Epidermal melanocyte (primary cell): ENCODE results near the gene TBX15.

Experiments
- DNase-seq: peaks from one replicate; pipeline ENCODE4 v3.0.0; 2011; ENCODE audit warnings: low spot score; ENCODE audit not compliant: insufficient read length

The TBX15 gene

GRCh38 chr1:118985640-118986554 is 2.2 kb downstream of the TBX15 start:
- DNase-seq, result no peak

GRCh38 chr1:118984722-118985639 is 3.2 kb downstream of the TBX15 start:
- DNase-seq, result no peak

GRCh38 chr1:118984086-118984721 is 3.9 kb downstream of the TBX15 start:
- no peak for DNase-seq

- no peak for DNase-seq
These were observed 4.5 kb downstream of the TBX15 start for GRCh38 chr1:118983558-118984041.

GRCh38 chr1:118982821-118983557 is 5.2 kb downstream of the TBX15 start:
- DNase-seq, result no peak

- no peak for DNase-seq
These were observed 5.9 kb downstream of the TBX15 start for GRCh38 chr1:118982266-118982665.

GRCh38 chr1:118981436-118981835 is 6.7 kb downstream of the TBX15 start:
- no peak for DNase-seq

GRCh38 chr1:118979754-118980575 is 8.2 kb downstream of the TBX15 start:
- no peak for DNase-seq

GRCh38 chr1:118978914-118979701 is 9.0 kb downstream of the TBX15 start:
- no peak for DNase-seq

- DNase-seq, result no peak
These were observed 10.5 kb downstream of the TBX15 start for GRCh38 chr1:118977600-118977999.

- DNase-seq, result no peak
These were observed 13.5 kb downstream of the TBX15 start for GRCh38 chr1:118974661-118975060.

- DNase-seq, result no peak
These were observed 14.5 kb downstream of the TBX15 start for GRCh38 chr1:118973531-118974137.

GRCh38 chr1:118973032-118973431 is 15.1 kb downstream of the TBX15 start:
- no peak for DNase-seq

GRCh38 chr1:118970451-118970850 is 17.7 kb downstream of the TBX15 start:
- DNase-seq, result no peak

- DNase-seq, result no peak
These were observed 24.4 kb downstream of the TBX15 start for GRCh38 chr1:118963456-118964430.

GRCh38 chr1:118963138-118963455 is 25.0 kb downstream of the TBX15 start:
- no peak for DNase-seq

- DNase-seq, result no peak
These were observed 27.0 kb downstream of the TBX15 start for GRCh38 chr1:118961156-118961555.
